ENCODE data around the gene CPSF2. TPM values are rescaled to one million over a fixed set of nuclear protein-coding genes. Genes with fewer than 3 reads are reported as not detected.
A peak's percentile ranks its signal among the peaks of the same experiment; 100 is the strongest.

Gene CPSF2
- total RNA-seq, 1 donor from 2014 or later: 53.1 TPM

DNA sequence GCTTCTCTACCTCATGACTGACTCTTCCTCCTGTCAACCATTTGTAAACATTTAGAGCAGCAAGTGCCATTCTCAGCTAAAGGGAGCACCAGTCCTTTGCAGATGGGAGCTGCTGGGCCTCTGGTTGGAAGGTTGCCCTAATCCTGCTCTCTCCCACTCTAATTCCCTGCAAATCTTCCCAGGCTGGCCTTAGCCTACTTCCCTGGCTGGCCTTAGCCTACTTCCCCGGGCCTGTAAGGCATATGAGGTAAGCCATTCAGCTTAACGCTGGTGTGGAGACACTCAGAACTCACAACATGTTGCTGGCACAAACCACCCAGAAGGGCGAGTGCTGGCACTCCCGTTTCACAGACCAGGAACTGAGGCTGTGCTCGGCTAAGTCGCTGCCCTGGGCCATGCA is 69.0 kb downstream of the CPSF2 start:
- Mint-ChIP-seq H3K36me3 (ENCODE audit: unreplicated experiment) (peaks cover 7% of the 10 kb centered on the region), H3K9me3 (ENCODE audit: unreplicated experiment) (peaks cover 8% of the 10 kb centered on the region), H3K27me3 (ENCODE audit: unreplicated experiment) (peaks cover 2% of the 10 kb centered on the region), H3K4me3 (ENCODE audit: unreplicated experiment) (no peak overlapping the region), H3K27ac (ENCODE audit: unreplicated experiment) (no peak overlapping the region), H3K4me1 (ENCODE audit: low read depth, unreplicated experiment) (peaks cover 2% of the 10 kb centered on the region)
- no peak for TF ChIP-seq CTCF (IDR thresholded peaks at IDR 0.05; ENCODE audit: partially characterized antibody, unreplicated experiment)
- DNase-seq: no peak

DNA sequence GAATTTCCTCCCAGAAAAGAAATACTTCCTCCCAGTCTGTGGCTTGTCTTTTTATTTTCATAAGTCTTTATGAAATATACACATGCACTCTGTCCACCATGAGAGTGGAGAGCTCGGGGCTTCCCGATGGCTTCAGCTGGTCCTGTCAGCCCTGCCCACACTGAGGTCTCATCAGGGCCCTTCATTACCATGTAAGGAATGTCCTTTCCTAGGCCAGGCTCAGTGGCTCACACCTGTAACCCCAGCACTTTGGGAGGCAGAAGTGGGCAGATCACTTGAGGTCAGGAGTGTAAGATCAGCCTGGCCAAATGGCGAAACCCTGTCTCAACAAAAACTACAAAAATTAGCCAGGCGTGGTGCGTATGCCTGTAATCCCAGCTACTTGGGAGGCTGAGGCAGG is 77.0 kb downstream of the CPSF2 start:
- peaks cover 6% of the 10 kb centered on the region for H3K27me3 Mint-ChIP-seq (ENCODE audit: unreplicated experiment)
- no peak overlapping the region for H3K4me3 Mint-ChIP-seq (ENCODE audit: unreplicated experiment)
- peaks cover 7% of the 10 kb centered on the region for H3K4me1 Mint-ChIP-seq (ENCODE audit: low read depth, unreplicated experiment)
- peaks cover 5% of the 10 kb centered on the region for H3K9me3 Mint-ChIP-seq (ENCODE audit: unreplicated experiment)
- H3K27ac Mint-ChIP-seq (ENCODE audit: unreplicated experiment): no peak overlapping the region
- DNase-seq: no peak
- H3K36me3 Mint-ChIP-seq (ENCODE audit: unreplicated experiment): peaks cover 5% of the 10 kb centered on the region
- no peak for TF ChIP-seq CTCF (IDR thresholded peaks at IDR 0.05; ENCODE audit: partially characterized antibody, unreplicated experiment)

DNA sequence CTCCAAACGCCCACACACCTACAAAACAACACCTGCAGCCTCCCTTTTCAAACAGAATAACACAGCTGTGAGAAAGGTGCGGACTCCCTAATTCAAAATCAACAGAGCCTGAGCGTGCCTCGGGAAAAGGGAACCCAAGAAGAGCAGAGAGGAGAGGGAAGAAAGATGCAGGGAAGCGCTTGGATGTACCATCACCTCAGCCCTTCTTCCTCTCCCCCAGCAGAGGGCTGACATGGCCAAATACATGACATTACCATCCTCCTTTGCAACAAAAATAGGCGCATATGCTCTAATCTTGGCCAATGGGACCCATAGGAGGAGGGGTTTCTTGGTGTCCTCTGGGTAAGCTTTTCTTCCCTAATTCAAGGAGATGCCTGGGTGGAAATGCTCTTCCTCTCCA is 78.0 kb downstream of the CPSF2 start:
- DNase-seq: no peak
- H3K4me3 Mint-ChIP-seq (ENCODE audit: unreplicated experiment): no peak overlapping the region
- peaks cover 5% of the 10 kb centered on the region for H3K36me3 Mint-ChIP-seq (ENCODE audit: unreplicated experiment)
- no peak overlapping the region for H3K27ac Mint-ChIP-seq (ENCODE audit: unreplicated experiment)
- H3K27me3 Mint-ChIP-seq (ENCODE audit: unreplicated experiment): peaks cover 6% of the 10 kb centered on the region
- TF ChIP-seq CTCF (IDR thresholded peaks at IDR 0.05; ENCODE audit: partially characterized antibody, unreplicated experiment): no peak
- H3K9me3 Mint-ChIP-seq (ENCODE audit: unreplicated experiment): peaks cover 5% of the 10 kb centered on the region
- peaks cover 7% of the 10 kb centered on the region for H3K4me1 Mint-ChIP-seq (ENCODE audit: low read depth, unreplicated experiment)

GRCh38 chr14:92203116-92203515 is 81.3 kb downstream of the CPSF2 start:
- Mint-ChIP-seq H3K4me1 (ENCODE audit: low read depth, unreplicated experiment) (peaks cover 7% of the 10 kb centered on the region), H3K27me3 (ENCODE audit: unreplicated experiment) (peaks cover 8% of the 10 kb centered on the region), H3K4me3 (ENCODE audit: unreplicated experiment) (peak overlapping the region; percentile 11), H3K9me3 (ENCODE audit: unreplicated experiment) (peaks cover 5% of the 10 kb centered on the region), H3K36me3 (ENCODE audit: unreplicated experiment) (peaks cover 5% of the 10 kb centered on the region), H3K27ac (ENCODE audit: unreplicated experiment) (no peak overlapping the region)
- DNase-seq: no peak
- TF ChIP-seq CTCF (IDR thresholded peaks at IDR 0.05; ENCODE audit: partially characterized antibody, unreplicated experiment): no peak

DNA sequence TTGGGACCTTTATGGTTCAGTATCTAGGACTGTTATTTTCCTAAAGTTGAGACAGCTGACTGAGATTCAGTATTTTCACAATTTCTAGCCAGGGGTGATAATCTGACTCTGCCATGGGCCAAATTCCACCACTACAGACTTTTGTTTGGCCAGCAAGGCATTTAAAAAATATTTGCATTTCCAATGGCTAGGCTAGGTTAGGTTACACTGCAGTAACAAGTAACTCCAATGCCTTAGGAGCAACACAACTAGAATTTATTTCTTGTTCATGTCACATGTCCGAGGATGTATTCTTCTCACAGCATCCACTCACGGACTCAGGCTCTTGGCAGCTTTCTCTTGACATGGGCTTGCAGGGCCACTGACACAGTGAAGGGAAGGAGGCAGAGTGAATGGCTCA is 83.0 kb downstream of the CPSF2 start:
- Mint-ChIP-seq H3K27me3 (ENCODE audit: unreplicated experiment) (peaks cover 10% of the 10 kb centered on the region), H3K36me3 (ENCODE audit: unreplicated experiment) (peaks cover 5% of the 10 kb centered on the region), H3K4me1 (ENCODE audit: low read depth, unreplicated experiment) (peaks cover 7% of the 10 kb centered on the region), H3K27ac (ENCODE audit: unreplicated experiment) (no peak overlapping the region), H3K9me3 (ENCODE audit: unreplicated experiment) (peaks cover 5% of the 10 kb centered on the region), H3K4me3 (ENCODE audit: unreplicated experiment) (no peak overlapping the region)
- no peak for DNase-seq
- TF ChIP-seq CTCF (IDR thresholded peaks at IDR 0.05; ENCODE audit: partially characterized antibody, unreplicated experiment): no peak
